GM23338 (cell line): Measurements from ENCODE around the gene DNAH9. TPM values are rescaled to one million over a fixed set of nuclear protein-coding genes. Genes with fewer than 3 reads are reported as not detected.

Source experiments
- ATAC-seq: fragments of 200-7000 bp; cut with Tn5 transposase; 3 replicates; pipeline ENCODE4 v1.9.1; 2020
- DNase-seq: peaks from one replicate; pipeline ENCODE4 v3.0.0-alpha.2; 2015; ENCODE audit warnings: low spot score
- H2AFZ ChIP-seq: fragments of 200-600 bp; sonication (generic); 2 replicates; pipeline ENCODE4 v1.8.0; 2016; ENCODE audit warnings: antibody characterized with exemption, mild to moderate bottlenecking, moderate library complexity
- H3F3A ChIP-seq: fragments of 200-600 bp; sonication (generic); replicated peaks from 2 replicates; pipeline ENCODE4 v1.8.0; 2017; ENCODE audit warnings: antibody characterized with exemption, mixed run types, low read depth
- H3K27ac ChIP-seq: fragments of 200-600 bp; sonication (generic); 2 replicates; pipeline ENCODE4 v1.6.1; 2016; ENCODE audit warnings: low read depth
- H3K27me3 ChIP-seq: fragments of 200-600 bp; sonication (generic); 2 replicates; pipeline ENCODE4 v1.8.0; 2016; ENCODE audit warnings: mild to moderate bottlenecking, mixed run types, moderate library complexity; ENCODE audit not compliant: insufficient read depth
- H3K36me3 ChIP-seq: fragments of 200-600 bp; sonication (generic); 2 replicates; pipeline ENCODE4 v1.8.0; 2016; ENCODE audit warnings: mild to moderate bottlenecking; ENCODE audit not compliant: insufficient read depth
- H3K4me1 ChIP-seq: fragments of 200-600 bp; sonication (generic); 2 replicates; pipeline ENCODE4 v1.8.0; 2016; ENCODE audit warnings: mild to moderate bottlenecking, moderate library complexity; ENCODE audit not compliant: insufficient read depth
- H3K4me2 ChIP-seq: fragments of 200-600 bp; sonication (generic); 2 replicates; pipeline ENCODE4 v1.7.1; 2017; ENCODE audit warnings: mixed run types
- H3K4me3 ChIP-seq: fragments of 200-600 bp; sonication (generic); 2 replicates; pipeline ENCODE4 v1.6.1; 2016; ENCODE audit warnings: mixed run types
- H3K79me2 ChIP-seq: fragments of 200-600 bp; sonication (generic); replicated peaks from 2 replicates; pipeline ENCODE4 v1.8.0; 2017; ENCODE audit warnings: mild to moderate bottlenecking; ENCODE audit not compliant: insufficient read depth
- H3K9me2 ChIP-seq: fragments of 200-600 bp; sonication (generic); 2 replicates; pipeline ENCODE4 v1.8.0; 2017; ENCODE audit not compliant: insufficient read depth
- H4K20me1 ChIP-seq: fragments of 200-600 bp; sonication (generic); replicated peaks from 2 replicates; pipeline ENCODE4 v1.8.0; 2017; ENCODE audit warnings: mild to moderate bottlenecking; ENCODE audit not compliant: insufficient read depth
- H3K27ac Mint-ChIP-seq: 2 replicates; pipeline ENCODE4 v1.8.0; 2020; ENCODE audit warnings: inconsistent platforms, mild to moderate bottlenecking, moderate library complexity, mixed read lengths
- H3K27me3 Mint-ChIP-seq: 3 replicates; pipeline ENCODE4 v1.8.0; 2022; ENCODE audit warnings: low read depth, mild to moderate bottlenecking, moderate library complexity, mixed read lengths, inconsistent platforms; ENCODE audit not compliant: insufficient read depth, poor library complexity
- H3K36me3 Mint-ChIP-seq: 3 replicates; pipeline ENCODE4 v1.8.0; 2021; ENCODE audit warnings: low read depth, mild to moderate bottlenecking, inconsistent platforms, moderate library complexity, mixed read lengths
- H3K4me1 Mint-ChIP-seq: 3 replicates; pipeline ENCODE4 v1.8.0; 2020; ENCODE audit warnings: mild to moderate bottlenecking, inconsistent platforms, mixed read lengths
- H3K4me3 Mint-ChIP-seq: 3 replicates; pipeline ENCODE4 v1.8.0; 2021; ENCODE audit warnings: moderate library complexity, mild to moderate bottlenecking, inconsistent platforms, mixed read lengths
- H3K9me3 Mint-ChIP-seq: 3 replicates; pipeline ENCODE4 v1.8.0; 2020; ENCODE audit warnings: moderate library complexity, mild to moderate bottlenecking, inconsistent platforms, mixed read lengths
- CREB1 ChIP-seq: fragments of 250-450 bp; sonication (Bioruptor Pico); IDR thresholded peaks from 2 replicates; pipeline ENCODE4 v1.5.0; 2020; ENCODE audit warnings: low read depth, mild to moderate bottlenecking, moderate library complexity
- CTCF ChIP-seq, 2 experiments: fragments of 200-600 bp in 1 of 2; sonication (generic) in 1 of 2; conservative IDR thresholded peaks; 2 replicates each; pipeline versions ENCODE4 v1.5.1 to v1.6.1; 2016 to 2017; ENCODE audit warnings: antibody characterized with exemption in 2 of 2, low read depth in 2 of 2, mild to moderate bottlenecking in 2 of 2, moderate library complexity in 1 of 2
- ETS1 ChIP-seq: IDR thresholded peaks from 2 replicates; pipeline ENCODE4 v1.6.1; 2016; ENCODE audit warnings: antibody characterized with exemption
- EZH2 ChIP-seq: fragments of 200-600 bp; sonication (generic); IDR thresholded peaks from one replicate; pipeline ENCODE4 v1.8.0; 2017; ENCODE audit warnings: antibody characterized with exemption, mild to moderate bottlenecking, low read depth; ENCODE audit not compliant: unreplicated experiment
- EZH2phosphoT487 ChIP-seq: fragments of 200-600 bp; sonication (generic); IDR thresholded peaks from one replicate; pipeline ENCODE4 v1.8.1; 2018; ENCODE audit warnings: antibody characterized with exemption; ENCODE audit not compliant: unreplicated experiment
- JUNB ChIP-seq: IDR thresholded peaks from one replicate; pipeline ENCODE4 v1.6.1; 2016; ENCODE audit warnings: antibody characterized with exemption; ENCODE audit not compliant: unreplicated experiment
- NANOG ChIP-seq: IDR thresholded peaks from 2 replicates; pipeline ENCODE4 v1.6.1; 2016; ENCODE audit warnings: antibody characterized with exemption, borderline replicate concordance
- POLR2AphosphoS5 ChIP-seq: IDR thresholded peaks from 2 replicates; pipeline ENCODE4 v1.6.1; 2016; ENCODE audit warnings: antibody characterized with exemption, low read depth
- REST ChIP-seq: IDR thresholded peaks from one replicate; pipeline ENCODE4 v1.6.1; 2018; ENCODE audit warnings: antibody characterized with exemption; ENCODE audit not compliant: unreplicated experiment
- STAT1 ChIP-seq: IDR thresholded peaks from one replicate; pipeline ENCODE4 v1.6.1; 2016; ENCODE audit warnings: antibody characterized with exemption; ENCODE audit not compliant: unreplicated experiment
- ZNF114 ChIP-seq: fragments of 250-450 bp; sonication (Bioruptor Pico); IDR thresholded peaks from 2 replicates; pipeline ENCODE4 v1.5.0; 2020; ENCODE audit warnings: mild to moderate bottlenecking, moderate library complexity
- ZNF331 ChIP-seq: fragments of 250-450 bp; sonication (Bioruptor Pico); IDR thresholded peaks from 2 replicates; pipeline ENCODE4 v1.5.0; 2020; ENCODE audit warnings: low read depth, mild to moderate bottlenecking, moderate library complexity
- ZNF462 ChIP-seq: fragments of 250-450 bp; sonication (Bioruptor Pico); IDR thresholded peaks from 2 replicates; pipeline ENCODE4 v1.5.0; 2020; ENCODE audit warnings: mild to moderate bottlenecking, moderate library complexity
- polyA plus RNA-seq: library from polyadenylated mRNA; unstranded; fragments of >200 nt; fragmentation: Nextera tagmentation; extraction: Ambion mirVana; gene quantifications from 2 replicates; pipeline ENCODE4 v1.2.1, GENCODE V29; 2016
- total RNA-seq: library from RNA; depleted of rRNA; stranded (reverse); fragments of >200 nt; shearing (Covaris generic); gene quantifications from 2 replicates; pipeline ENCODE4 v1.2.3, GENCODE V29; 2014

The DNAH9 gene
- total and polyA plus RNA-seq, 2 experiments from 2014 or later: not detected

GRCh38 chr17:11943759-11944347 lies 345.6 kb downstream of the DNAH9 start:
- Mint-ChIP-seq H3K27me3 (no peaks in the 10 kb centered on the region), H3K27ac (no peak overlapping the region), H3K4me3 (no peak overlapping the region), H3K36me3 (peaks cover 11% of the 10 kb centered on the region), H3K9me3 (peaks cover 80% of the 10 kb centered on the region), H3K4me1 (no peaks in the 10 kb centered on the region)
- Histone ChIP-seq H3K27me3 (no peaks in the 10 kb centered on the region), H2AFZ (peak overlapping the region; percentile 38; the same call in 1 of the 2 replicates), H3K79me2 (no peaks in the 10 kb centered on the region), H3K4me3 (no peak overlapping the region), H3K4me2 (no peak overlapping the region), H3K27ac (no peak overlapping the region), H3F3A (no peaks in the 10 kb centered on the region), H3K4me1 (no peaks in the 10 kb centered on the region), H4K20me1 (no peaks in the 10 kb centered on the region), H3K9me2 (no peaks in the 10 kb centered on the region), H3K36me3 (no peaks in the 10 kb centered on the region)
- ATAC-seq: no peak
- no peak for DNase-seq
- TF ChIP-seq EZH2phosphoT487 (no peak), EZH2 (no peak), ZNF114 (CRISPR knock-in tag) (no peak), ZNF331 (CRISPR knock-in tag) (no peak), ZNF462 (no peak), ETS1 (no peak), CTCF (conservative IDR thresholded peaks at IDR 0.05; ENCODE audit: low read depth in 2 of 2) (no peak), STAT1 (no peak), REST (no peak), NANOG (no peak), POLR2AphosphoS5 (no peak), JUNB (no peak), CREB1 (CRISPR knock-in tag) (no peak)
